Peyer's patch (tissue), 4 donors: ENCODE data around the gene JOSD2.

Experiments
- CTCF ChIP-seq, 6 experiments: fragments of 450-650 bp in 4 of 6; fragments of 200-600 bp in 2 of 6; sonication (generic) in 1 of 6; IDR thresholded peaks; one replicate each; pipeline ENCODE4 v1.5.1; 2017 to 2019; ENCODE audit warnings: antibody characterized with exemption in 6 of 6, mild to moderate bottlenecking in 3 of 6, moderate library complexity in 1 of 6
- POLR2A ChIP-seq, 2 donors: fragments of 450-650 bp; IDR thresholded peaks; one replicate each; pipeline ENCODE4 v1.5.1; 2017; ENCODE audit warnings: antibody characterized with exemption in 2 of 2, mild to moderate bottlenecking in 2 of 2, moderate library complexity in 2 of 2

DNA sequence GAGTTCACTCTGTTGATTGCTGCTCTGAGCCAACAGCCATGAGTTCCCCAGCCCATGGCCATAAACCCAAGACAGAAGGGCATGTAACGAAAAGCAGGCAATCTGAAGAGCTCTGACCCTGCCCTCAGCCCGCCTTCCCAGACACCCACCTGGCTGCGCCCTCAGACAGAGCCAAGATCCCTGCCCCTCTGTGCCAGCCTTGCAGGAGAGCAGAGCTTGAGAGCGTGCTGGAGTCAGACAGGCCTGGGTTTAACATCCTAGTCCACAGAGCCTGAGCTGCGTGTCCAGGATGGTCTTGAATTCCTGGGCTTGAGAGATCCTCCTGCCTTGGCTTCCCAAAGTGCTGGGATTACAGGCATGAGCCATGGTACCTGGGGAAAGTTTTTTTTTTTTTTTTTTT is 53.7 kb downstream of the JOSD2 start:
- no peak for TF ChIP-seq CTCF (IDR thresholded peaks at IDR 0.05)
- TF ChIP-seq POLR2A (IDR thresholded peaks at IDR 0.05): no peak
